HCT116 (cell line): ENCODE data around the gene CCDC80. TPM values are rescaled to one million over a fixed set of nuclear protein-coding genes. Genes with fewer than 3 reads are reported as not detected.

ENCODE experiments used
- total RNA-seq: library from RNA; stranded (reverse); gene quantifications from one replicate; pipeline ENCODE4 v1.2.1, GENCODE V29; 2021; ENCODE audit not compliant: unreplicated experiment

Gene CCDC80
- total RNA-seq, 1 experiment from 2014 or later: 1.7 TPM

Other genes with a start within 250 kb of the CCDC80 start
- 0.17 TPM for gene BTLA, start 141.7 kb downstream of the CCDC80 start, total RNA-seq
- 56.4 TPM for gene ATG3, start 79.2 kb downstream of the CCDC80 start, total RNA-seq
- gene SLC35A5, start 79.1 kb downstream of the CCDC80 start, total RNA-seq: 21.4 TPM
- not detected for gene CD200R1L, start 205.7 kb upstream of the CCDC80 start, total RNA-seq